Measurements from ENCODE around the gene FBLN2. TPM values are rescaled to one million over a fixed set of nuclear protein-coding genes. Genes with fewer than 3 reads are reported as not detected.

Gene FBLN2
- total RNA-seq, 1 donor from 2014 or later, result 32.9 TPM

DNA sequence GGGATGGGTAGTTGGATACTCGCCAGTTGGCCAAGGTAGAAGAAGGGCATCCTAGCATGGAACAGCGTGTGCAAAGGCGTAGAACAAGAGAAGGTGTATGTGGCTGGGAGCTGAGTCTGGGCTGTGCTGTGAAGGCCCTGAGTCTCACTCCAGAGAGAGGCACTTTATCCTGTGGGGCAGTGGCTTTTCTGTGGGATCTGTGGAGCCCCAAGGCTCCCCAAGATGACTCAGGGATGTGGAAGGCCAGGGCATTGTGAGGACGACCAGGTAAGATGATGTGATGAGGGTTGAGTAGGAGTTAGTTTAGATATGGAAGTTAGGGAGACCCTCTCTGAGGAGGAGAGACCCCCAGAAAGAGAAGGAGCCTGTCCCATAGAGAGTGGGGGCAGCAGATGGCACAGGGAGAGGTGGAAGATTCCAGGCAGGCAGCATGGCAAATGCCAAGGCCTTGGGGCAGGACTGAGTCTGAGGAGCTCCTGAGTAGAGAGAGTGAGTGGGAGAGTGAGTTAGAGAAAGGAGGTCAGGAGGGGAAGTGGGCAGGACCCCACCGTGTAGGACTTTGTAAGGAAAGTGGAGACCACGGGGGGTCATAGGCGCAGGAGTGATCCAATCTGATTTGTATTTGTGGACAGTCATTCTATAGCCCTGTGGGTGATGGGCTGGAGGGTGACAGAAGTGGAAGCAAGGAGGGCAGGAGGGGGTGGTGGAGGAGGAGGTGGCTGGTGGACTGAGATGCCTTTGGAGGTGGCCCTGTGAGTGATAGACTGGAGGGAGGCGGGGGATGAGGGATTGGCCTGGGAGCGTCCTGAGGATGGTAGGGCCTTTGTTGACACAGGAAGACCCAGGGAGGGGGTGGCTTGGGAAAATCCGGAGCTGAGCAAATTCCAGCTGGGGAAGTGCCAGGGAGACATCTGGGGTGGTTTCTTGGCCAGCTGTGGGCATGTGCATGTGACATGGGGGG, 50.3 kb downstream of the FBLN2 start:
- intact Hi-C loops (cut with DNase I), result no loop called here
- H3K27ac ChIP-seq, result no peak overlapping the region

GRCh38 chr3:13599887-13600450, 51.0 kb downstream of the FBLN2 start:
- H3K4me1 ChIP-seq, result no peaks in the 10 kb centered on the region
- intact Hi-C loops (cut with DNase I), result no loop called here
- no peak for DNase-seq

More for the DNA sequence above, 50.3 kb downstream of the FBLN2 start:
- Histone ChIP-seq H3K9me3 (no peaks in the 10 kb centered on the region), H3K27me3 (no peaks in the 10 kb centered on the region), H3K36me3 (no peaks in the 10 kb centered on the region), H3K4me3 (no peak overlapping the region), H3K4me1 (no peaks in the 10 kb centered on the region)
- TF ChIP-seq CTCF (IDR thresholded peaks at IDR 0.05), result no peak
- ATAC-seq (peak; percentile 18), DNase-seq (no peak)

DNA sequence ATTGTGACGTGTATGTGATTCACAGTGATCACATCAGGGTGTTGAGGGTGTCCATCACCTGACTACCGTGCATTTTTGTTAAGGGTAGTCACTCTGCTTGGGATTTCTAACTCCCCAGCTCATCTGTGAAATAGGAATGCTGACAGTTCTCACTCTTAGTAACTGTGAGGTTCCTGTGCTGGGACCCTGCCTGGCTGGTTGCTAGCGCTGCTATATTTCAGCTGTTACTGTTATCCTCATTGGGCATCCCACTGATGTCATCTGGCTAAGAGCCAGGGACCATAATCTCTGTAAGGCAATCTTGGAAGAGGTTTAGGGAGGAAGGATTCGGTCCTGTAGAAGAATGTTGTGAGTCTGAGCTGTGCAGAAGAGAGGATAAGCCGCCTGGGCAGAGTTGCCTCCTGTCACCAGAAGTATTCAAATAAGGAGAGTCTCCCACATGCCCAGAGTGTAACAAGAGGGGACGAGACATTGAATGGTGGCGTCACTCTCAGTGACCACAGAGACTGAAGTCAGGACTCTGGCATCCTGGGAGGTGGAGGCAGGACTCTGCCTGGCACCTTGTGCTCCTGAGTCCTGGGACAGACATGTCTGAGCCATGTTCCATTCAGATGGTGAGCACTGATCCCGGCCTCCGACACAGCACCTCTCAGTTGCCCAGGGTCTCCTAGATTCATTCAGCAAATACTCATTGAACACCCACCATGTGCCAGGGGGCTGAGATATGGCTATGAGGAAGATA, 52.2 kb downstream of the FBLN2 start:
- DNase-seq, result no peak
- Histone ChIP-seq H3K36me3 (no peaks in the 10 kb centered on the region), H3K9me3 (no peaks in the 10 kb centered on the region), H3K27me3 (no peaks in the 10 kb centered on the region), H3K27ac (no peak overlapping the region), H3K4me1 (no peaks in the 10 kb centered on the region), H3K4me3 (no peak overlapping the region)
- TF ChIP-seq CTCF (IDR thresholded peaks at IDR 0.05), result no peak
- peak; percentile 8 for ATAC-seq
- intact Hi-C loops (cut with DNase I), result no loop called here

More at GRCh38 chr3:13599887-13600450, 51.0 kb downstream of the FBLN2 start:
- Histone ChIP-seq H3K27ac (no peak overlapping the region), H3K27me3 (no peaks in the 10 kb centered on the region), H3K36me3 (no peaks in the 10 kb centered on the region), H3K9me3 (no peaks in the 10 kb centered on the region), H3K4me3 (no peak overlapping the region)
- ATAC-seq, result peak; percentile 8
- no peak for TF ChIP-seq CTCF (IDR thresholded peaks at IDR 0.05)

- H3K4me1 ChIP-seq, result no peaks in the 10 kb centered on the region
- intact Hi-C loops (cut with DNase I), result no loop called here
- H3K4me3 ChIP-seq, result no peak overlapping the region
- no peaks in the 10 kb centered on the region for H3K9me3 ChIP-seq
- ATAC-seq (no peak), DNase-seq (no peak)
- no peak overlapping the region for H3K27ac ChIP-seq
- TF ChIP-seq CTCF (IDR thresholded peaks at IDR 0.05), result no peak
- H3K36me3 ChIP-seq, result no peaks in the 10 kb centered on the region
- no peaks in the 10 kb centered on the region for H3K27me3 ChIP-seq
These were observed 52.8 kb downstream of the FBLN2 start for GRCh38 chr3:13601692-13602080.

GRCh38 chr3:13605555-13605954, 56.6 kb downstream of the FBLN2 start:
- no peak overlapping the region for H3K4me3 ChIP-seq
- H3K36me3 ChIP-seq, result no peaks in the 10 kb centered on the region
- intact Hi-C loops (cut with DNase I), result no loop called here
- no peaks in the 10 kb centered on the region for H3K4me1 ChIP-seq
- no peak for DNase-seq
- no peak for TF ChIP-seq CTCF (IDR thresholded peaks at IDR 0.05)
- ATAC-seq, result no peak
- H3K9me3 ChIP-seq, result no peaks in the 10 kb centered on the region
- no peak overlapping the region for H3K27ac ChIP-seq
- no peaks in the 10 kb centered on the region for H3K27me3 ChIP-seq

Data from upper lobe of right lung (tissue), 1 donor.